ENCODE results near the gene NDC1. TPM values are rescaled to one million over a fixed set of nuclear protein-coding genes. Genes with fewer than 3 reads are reported as not detected.
"Not testable (repeated sequence)": the region's sequence is repeated elsewhere in the genome, so short reads cannot be mapped to it uniquely, and the experiment has no call there.

NDC1 gene
- total and polyA plus RNA-seq, 7 donors: 3.0 to 12.1 (median 5.7) TPM

GRCh38 chr1:53821380-53821779 lies 16.7 kb downstream of the NDC1 start:
- no peak for TF ChIP-seq CTCF (IDR thresholded peaks at IDR 0.05)
- Histone ChIP-seq H3K27ac (no peak overlapping the region), H3K4me3 (no peak overlapping the region), H3K4me1 (no peaks in the 10 kb centered on the region), H3K27me3 (ENCODE audit: insufficient read depth in 3 of 3, low read length in 2 of 3) (no peaks in the 10 kb centered on the region), H3K36me3 (ENCODE audit: insufficient read depth in 1 of 2, low read depth in 1 of 2) (peaks cover 0 to 59% of the 10 kb centered on the region in 2 donors), H3K9me3 (no peaks in the 10 kb centered on the region)
- 94 to 98% (median 94%) methylated on average over 5 of the region's 5 CpGs for WGBS, 3 donors
- DNase-seq: no peak
- no peak for ATAC-seq
- intact Hi-C loops (cut with DNase I): no loop called here

- intact Hi-C loops (cut with DNase I): no loop called here
- Histone ChIP-seq H3K27ac (no peak overlapping the region), H3K9me3 (no peaks in the 10 kb centered on the region), H3K4me3 (no peak overlapping the region), H3K27me3 (ENCODE audit: insufficient read depth in 3 of 3, low read length in 2 of 3) (no peaks in the 10 kb centered on the region), H3K4me1 (no peaks in the 10 kb centered on the region), H3K36me3 (ENCODE audit: insufficient read depth in 1 of 2, low read depth in 1 of 2) (peaks cover 0 to 39% of the 10 kb centered on the region in 2 donors)
- DNase-seq: no peak
- no peak for TF ChIP-seq CTCF (IDR thresholded peaks at IDR 0.05)
- no peak for ATAC-seq
These were observed 18.7 kb downstream of the NDC1 start for GRCh38 chr1:53819387-53819786.

- H3K4me3 ChIP-seq; ATAC-seq; DNase-seq; H3K27ac ChIP-seq; H3K4me1 ChIP-seq; H3K9me3 ChIP-seq; H3K27me3 ChIP-seq (ENCODE audit: insufficient read depth in 3 of 3, low read length in 2 of 3); intact Hi-C loops (cut with DNase I): not testable (repeated sequence)
- WGBS, 3 donors: 96 to 98% (median 97%) methylated on average over 1 of the region's 1 CpG
- peaks cover 0 to 30% of the 10 kb centered on the region in 2 donors for H3K36me3 ChIP-seq (ENCODE audit: insufficient read depth in 1 of 2, low read depth in 1 of 2)
These were observed 21.5 kb downstream of the NDC1 start for GRCh38 chr1:53816584-53816983.

DNA sequence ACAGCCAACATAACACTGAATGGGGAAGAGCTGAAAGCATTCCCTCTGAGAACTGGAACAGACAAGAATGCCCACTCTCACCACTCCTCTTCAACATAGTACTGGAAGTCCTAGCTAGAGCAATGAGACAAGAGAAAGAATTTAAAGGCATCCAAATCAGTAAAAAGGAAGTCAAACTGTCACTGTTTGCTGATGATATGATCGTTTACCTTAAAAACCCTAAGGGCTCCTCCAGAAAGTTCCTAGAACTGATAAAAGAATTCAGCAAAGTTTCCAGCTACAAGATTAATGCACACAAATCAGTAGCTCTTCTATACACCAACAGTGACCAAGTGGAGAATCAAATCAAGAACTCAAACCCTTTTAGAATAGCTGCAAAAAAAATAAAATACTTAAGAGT lies 22.6 kb downstream of the NDC1 start:
- H3K4me3 ChIP-seq; H3K27me3 ChIP-seq (ENCODE audit: insufficient read depth in 3 of 3, low read length in 2 of 3); ATAC-seq; intact Hi-C loops (cut with DNase I); DNase-seq; H3K27ac ChIP-seq; H3K9me3 ChIP-seq; H3K4me1 ChIP-seq: not testable (repeated sequence)
- 87 to 90% (median 87%) methylated on average over 1 of the region's 1 CpG for whole genome bisulfite sequencing, 3 donors
- H3K36me3 ChIP-seq (ENCODE audit: insufficient read depth in 1 of 2, low read depth in 1 of 2): peaks cover 4 to 30% of the 10 kb centered on the region in 2 donors

GRCh38 chr1:53811414-53811851 lies 26.7 kb downstream of the NDC1 start:
- H3K27me3 ChIP-seq (ENCODE audit: insufficient read depth in 3 of 3, low read length in 2 of 3): no peaks in the 10 kb centered on the region
- H3K4me3 ChIP-seq: no peak overlapping the region
- no peak overlapping the region for H3K27ac ChIP-seq
- DNase-seq (no peak), ATAC-seq (no peak)
- H3K9me3 ChIP-seq: no peaks in the 10 kb centered on the region
- WGBS, 3 donors: 87 to 99% (median 96%) methylated on average over 3 to 4 of the region's 4 CpGs
- peaks cover 4 to 29% of the 10 kb centered on the region in 2 donors for H3K36me3 ChIP-seq (ENCODE audit: insufficient read depth in 1 of 2, low read depth in 1 of 2)
- TF ChIP-seq CTCF (IDR thresholded peaks at IDR 0.05): no peak
- no peaks in the 10 kb centered on the region for H3K4me1 ChIP-seq
- intact Hi-C loops (cut with DNase I): no loop called here

GRCh38 chr1:53810497-53810896 lies 27.6 kb downstream of the NDC1 start:
- Histone ChIP-seq H3K4me3 (no peak overlapping the region), H3K36me3 (ENCODE audit: insufficient read depth in 1 of 2, low read depth in 1 of 2) (peaks cover 4 to 37% of the 10 kb centered on the region in 2 donors), H3K4me1 (no peaks in the 10 kb centered on the region), H3K27me3 (ENCODE audit: insufficient read depth in 3 of 3, low read length in 2 of 3) (no peaks in the 10 kb centered on the region), H3K27ac (no peak overlapping the region), H3K9me3 (no peaks in the 10 kb centered on the region)
- ATAC-seq (no peak), DNase-seq (no peak)
- no peak for TF ChIP-seq CTCF (IDR thresholded peaks at IDR 0.05)
- intact Hi-C loops (cut with DNase I): no loop called here
- 73 to 100% (median 99%) methylated on average over 2 of the region's 2 CpGs for WGBS, 3 donors

All from psoas muscle (tissue), 8 donors.